Central memory CD4-positive, alpha-beta T cell (primary cell): Measurements from ENCODE around the gene IDH1.
"Not testable (repeated sequence)": the region's sequence is repeated elsewhere in the genome, so short reads cannot be mapped to it uniquely, and the experiment has no call there.

Source experiments
- DNase-seq: peaks from one replicate; pipeline ENCODE4 v3.0.0; 2022

Gene IDH1

DNA sequence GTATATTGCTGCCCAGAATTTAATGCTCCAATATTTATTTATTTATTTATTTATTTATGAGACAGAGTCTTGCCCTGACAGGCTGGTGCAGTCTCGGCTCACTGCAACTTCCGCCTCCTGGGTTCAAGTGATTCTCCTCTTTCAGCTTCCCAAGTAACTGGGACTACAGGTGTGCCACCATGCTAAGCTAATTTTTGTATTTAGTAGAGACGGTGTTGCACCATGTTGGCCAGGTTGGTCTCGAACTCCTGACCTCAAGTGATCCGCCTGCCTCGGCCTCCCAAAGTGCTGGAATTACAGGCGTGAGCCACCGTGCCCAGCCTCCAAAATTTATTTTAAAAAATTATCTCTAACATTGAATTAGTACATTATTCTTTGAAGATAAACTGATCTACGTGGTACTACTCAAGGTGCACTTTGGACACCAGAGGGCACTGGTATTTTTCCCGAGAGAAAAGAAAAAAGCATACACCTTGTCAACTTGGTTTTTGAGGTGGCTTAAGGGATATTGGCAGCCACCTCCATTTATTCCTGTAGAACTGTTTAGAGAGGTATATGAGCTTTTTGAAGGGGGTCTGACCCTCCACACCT, 1.4 kb upstream of the IDH1 start:
- no peak for DNase-seq

DNA sequence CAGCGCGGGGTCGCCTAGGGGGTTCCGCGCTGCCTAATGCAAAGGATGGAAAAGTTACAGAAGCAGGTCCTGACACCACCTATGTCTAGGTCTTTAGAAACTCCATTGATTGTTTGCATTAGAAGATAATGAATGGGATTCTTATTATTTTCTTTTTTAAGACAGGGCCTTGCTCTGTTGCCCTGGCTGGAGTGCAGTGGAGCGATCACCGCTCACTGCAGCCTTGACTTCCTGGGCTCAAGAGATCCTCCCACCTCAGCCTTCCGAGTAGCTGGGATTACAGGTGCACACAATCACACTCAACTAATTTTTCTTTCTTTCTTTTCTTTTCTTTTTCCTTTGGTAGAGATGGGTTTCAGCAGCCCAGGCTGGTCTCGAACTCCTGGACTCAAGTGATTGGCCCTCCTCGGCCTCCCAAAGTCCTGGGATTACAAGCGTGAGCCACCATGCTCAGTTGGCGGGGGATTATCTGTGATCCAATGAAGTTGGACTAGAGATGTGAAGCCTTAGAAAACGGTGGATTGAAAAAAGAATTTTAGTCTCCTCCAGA, 761 bp upstream of the IDH1 start:
- DNase-seq = no peak

DNA sequence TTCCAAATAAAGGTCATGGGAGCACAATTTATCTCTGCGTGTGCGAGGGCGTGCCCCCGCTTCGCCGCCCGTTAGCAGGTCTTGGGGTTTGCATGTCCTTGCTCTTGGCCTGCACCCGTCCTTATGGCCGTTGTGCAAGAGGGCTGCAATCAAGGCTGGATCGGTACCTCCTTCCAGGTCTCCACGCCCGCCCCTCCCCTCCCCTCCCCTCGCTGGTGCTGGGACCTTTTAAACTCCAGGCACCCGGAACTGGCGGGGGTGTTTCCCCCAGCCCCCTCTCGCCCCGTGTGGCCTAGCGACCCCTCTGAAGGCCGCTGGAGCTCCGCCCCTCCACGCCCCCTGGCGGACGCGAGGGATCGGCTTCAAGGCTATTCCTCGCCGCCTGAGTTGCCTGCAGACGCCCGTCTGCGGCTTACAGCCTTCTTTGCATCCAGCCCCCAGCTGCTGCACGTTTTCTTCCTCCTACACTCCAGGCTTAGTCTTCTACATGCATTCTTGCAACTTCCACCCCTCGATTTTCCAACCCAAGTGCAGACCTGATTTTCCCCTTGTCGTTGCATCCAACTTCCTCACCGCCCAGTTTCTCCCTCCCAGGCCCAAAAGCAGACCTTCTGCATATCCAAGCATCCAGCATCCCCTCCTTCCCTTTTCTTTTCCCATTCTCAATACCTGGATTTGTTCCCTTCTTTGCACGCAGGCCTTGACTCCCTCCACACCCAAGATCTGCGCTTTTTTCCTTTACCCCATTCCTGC, 577 bp downstream of the IDH1 start:
- DNase-seq = peak; percentile 71

DNA sequence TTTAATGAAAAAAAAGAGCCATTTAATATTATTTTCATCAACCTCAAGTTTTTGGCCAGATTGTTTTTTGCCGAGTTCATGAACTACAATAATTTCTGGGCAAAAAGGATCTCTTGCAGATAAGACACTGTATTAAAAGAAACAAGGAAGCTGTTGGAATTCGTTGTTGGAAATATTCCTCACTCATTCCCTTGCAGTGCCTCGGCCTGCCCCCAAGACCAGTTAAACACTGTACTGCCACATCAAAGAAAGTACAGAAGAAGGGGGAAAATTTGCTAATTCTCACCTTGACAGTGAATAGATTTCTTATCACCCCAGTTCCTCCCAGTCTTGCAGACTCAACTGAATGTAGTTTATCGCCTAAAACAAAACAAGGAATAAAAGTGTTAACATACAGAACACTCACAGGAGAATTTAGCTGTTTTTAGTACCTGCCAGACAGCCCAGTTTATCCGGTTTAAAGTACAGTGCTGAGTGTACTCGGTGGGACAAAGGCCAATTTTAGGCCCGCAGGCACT, 1.2 kb downstream of the IDH1 start:
- no peak for DNase-seq

DNA sequence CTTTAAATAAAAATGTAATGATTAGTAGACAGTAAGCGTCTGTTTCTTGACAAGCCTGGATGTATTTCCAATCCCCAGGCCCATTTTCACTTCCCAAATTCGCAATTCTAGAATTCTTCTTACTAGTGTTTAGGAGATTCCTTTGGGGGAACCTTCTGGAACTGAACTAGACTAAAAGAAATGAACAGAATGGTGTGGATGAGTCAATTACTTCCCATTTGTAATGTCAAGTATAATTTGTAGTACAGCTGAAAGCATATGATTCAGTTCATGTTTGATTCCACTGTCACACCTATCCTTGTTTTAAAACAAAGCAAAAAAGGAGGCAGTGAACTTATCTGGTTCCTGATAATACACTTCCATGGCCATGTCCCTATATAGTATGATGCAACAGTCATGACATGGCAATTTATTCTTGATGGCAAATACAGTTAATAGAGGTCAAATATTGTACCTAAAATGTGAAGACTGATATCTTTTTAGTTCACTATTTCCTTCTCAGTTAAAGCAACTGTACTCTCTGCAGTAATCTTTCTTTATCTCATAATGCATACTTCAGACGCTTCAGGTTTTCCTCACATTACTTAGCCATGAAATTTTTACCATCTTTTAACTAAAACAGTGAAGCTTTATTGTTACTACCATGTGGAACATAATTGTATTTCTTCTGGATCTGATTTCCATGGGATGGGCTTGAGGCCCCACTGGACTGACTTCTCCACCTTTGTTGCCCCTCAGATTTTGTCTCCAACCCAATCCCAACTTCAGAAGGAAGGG, 2.0 kb downstream of the IDH1 start:
- DNase-seq = no peak

DNA sequence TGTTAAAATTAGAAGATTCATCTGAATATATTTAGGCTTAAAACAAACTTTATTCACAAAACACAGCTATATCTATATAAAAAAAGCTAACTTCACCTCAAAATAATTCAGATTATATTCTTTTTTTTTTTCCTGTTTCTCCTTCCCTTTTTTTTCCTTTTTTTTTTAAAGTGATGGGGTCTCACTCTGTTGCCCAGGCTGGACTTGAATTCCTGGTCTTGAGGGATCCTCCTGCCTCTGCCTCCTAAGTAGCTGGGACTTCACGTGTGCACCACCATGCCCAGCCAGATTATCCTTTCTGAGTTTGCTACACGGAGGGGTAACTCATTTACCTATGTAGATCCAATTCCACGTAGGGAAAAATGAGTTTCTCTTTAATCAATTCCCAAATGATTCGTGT, 3.8 kb downstream of the IDH1 start:
- no peak for DNase-seq

DNA sequence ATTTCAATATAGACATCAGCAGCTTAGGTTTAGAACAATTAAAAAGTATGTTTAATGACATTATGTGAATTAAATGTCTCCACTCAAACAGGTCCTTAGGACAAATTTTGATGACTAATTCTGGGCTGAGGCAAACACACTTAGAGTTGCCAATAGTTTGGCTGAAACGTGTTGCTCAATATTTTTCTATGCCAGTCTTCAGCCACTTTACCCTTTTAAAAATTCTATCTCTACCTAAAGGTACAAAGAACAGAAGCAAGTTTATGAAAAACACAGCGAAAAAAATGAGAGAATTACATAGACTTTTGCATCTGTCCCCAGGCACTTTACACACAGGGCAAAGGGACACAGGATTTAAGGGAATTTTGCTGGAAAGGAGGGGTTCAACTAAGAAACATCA, 4.5 kb downstream of the IDH1 start:
- no peak for DNase-seq

DNA sequence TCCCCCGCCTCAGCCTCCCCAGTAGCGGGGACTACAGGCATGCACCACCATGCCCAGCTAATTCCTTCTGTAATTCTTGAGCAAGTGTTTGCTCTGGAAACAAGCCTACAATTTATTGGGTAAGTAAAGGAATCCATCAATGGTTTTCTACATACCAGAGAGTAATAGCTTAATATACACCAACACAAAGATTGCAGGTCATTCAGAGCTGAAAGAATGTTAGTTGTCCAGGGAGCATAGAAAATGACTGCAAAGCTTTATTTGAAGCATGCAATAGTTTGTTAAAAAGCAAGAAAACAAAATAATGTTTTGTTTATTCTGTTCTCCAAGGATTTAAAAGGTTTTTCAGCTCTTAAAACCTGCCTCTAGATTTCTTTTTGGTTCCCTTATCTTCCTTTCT, 5.6 kb downstream of the IDH1 start:
- DNase-seq = no peak

DNA sequence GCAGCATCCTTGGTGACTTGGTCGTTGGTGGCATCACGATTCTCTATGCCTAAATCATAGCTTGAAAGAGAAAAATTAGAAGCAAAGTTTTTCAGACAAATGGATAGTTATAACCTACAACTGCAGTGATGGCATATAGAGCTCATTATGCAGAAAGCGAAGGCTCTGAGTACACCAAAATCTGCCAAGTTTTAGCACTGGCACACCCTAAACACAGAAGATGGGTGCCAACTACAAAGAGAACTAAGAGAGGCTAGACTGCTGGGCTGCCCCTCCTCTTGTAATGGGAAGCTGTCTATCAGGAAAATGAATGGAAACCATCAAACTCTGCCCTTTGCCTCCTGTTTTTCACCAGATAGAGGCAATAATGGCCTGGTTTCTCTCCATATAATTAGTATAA, 6.3 kb downstream of the IDH1 start:
- DNase-seq = no peak

DNA sequence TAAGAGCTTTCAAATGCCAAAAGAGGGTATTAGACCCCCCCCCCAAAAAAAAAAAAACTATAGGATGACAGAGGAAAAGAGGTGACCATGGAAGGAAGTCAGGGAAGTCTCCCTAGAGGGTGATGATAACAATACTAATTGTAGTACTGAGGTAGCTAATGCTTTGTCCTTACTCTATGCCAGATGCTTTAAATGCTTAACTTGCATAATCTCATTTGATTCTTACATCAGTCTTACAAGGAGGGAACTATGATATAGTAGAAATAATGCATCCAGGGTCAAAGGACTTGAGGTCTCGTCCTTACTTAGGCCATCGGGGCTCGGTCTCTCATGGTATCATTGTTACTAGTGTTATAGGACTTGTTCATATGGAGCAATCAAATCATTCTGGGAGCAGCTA, 9.1 kb downstream of the IDH1 start:
- no peak for DNase-seq

DNA sequence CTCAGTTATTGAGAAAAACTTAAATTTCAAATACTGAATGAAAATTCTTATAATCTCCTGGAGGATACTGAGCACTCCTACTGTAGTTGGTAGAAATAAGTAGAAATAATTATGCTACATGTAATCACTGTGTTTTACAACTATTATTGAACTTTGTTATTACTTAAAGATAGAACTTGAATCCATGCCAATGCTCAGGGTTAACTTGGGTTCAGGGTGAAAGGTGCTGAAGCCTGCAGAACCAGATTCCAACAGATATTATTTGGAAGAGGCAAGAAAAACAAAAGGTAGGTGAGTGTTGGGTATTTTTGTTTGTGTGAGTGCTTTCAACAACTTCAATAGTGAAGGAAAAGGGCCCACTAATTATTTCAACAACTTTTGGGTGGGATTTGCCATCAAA, 10.4 kb downstream of the IDH1 start:
- no peak for DNase-seq

DNA sequence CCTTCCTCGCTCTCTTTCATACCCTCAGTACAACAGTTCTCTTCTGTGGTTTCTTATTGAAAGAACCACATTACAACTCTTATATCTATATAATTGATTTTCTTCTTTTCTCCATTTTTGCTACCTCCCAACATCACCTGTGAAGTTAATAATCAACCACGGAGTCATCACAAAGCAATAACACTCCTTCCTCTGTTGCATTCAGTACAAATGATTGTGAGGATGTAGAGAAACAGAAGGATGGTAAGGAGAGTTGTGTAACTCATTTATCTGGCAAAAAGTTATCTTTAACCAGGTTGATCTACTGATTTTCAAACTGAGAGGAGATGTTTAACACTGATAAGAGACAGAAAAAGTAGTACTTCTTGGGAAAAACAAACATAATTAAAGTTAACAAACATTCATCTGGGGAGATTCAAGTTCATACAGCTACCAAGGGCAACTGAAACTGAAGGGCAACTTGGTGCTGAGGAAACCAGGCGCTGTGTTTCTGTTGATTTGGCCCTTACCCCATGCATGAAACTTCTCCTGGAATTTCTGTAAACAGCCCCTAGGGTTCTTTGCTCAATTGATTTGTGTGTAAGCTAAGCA, 14.2 kb downstream of the IDH1 start:
- DNase-seq = no peak

DNA sequence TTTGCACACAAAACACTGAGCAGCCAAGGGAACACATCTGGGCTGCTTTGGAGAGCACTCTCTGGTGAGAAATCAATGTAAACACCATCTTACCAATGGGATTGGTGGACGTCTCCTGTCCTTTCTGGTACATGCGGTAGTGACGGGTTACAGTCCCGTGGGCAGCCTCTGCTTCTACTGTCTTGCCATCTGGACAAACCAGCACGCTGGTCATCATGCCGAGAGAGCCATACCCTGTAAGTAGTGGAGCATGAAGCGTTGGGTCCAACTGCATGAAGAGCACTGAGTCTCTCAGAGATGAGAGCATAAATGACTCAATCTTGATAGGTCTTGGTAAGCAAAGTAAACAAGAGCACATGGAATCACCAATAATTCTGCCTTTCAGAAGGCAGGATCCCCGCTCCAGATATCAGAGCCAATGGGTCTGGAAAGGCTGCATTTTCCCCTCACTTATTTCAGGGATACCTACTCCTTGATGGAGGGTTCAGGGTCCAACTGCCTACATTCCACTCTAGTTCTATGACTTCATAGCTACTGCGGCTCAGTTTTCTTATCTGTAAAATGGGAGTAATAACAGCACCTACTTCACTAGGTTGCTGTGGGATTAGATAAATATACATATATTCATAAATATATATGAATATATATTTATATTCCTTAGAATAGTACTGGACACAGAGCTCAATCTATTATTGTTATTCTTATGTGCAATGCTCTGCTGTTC, 14.9 kb downstream of the IDH1 start:
- DNase-seq = no peak

DNA sequence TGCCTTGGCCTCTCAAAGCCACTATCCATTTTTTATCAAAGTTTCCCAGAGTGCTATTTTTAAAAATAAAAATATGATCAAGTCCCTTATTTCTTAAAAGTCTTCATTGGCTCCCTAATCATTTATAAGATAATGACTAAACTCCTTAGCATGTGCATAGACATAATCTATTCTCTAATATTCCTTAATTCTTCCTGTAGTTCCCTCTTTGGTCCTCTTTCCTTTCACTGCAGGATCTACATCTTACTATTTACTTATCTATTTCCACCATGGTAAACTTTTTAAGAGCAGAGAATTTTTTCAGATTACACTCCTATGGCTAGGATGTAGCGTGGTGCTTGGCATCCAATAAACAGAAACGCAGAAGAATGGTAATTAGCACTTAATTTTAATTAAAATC, 19.0 kb downstream of the IDH1 start:
- DNase-seq = no peak

DNA sequence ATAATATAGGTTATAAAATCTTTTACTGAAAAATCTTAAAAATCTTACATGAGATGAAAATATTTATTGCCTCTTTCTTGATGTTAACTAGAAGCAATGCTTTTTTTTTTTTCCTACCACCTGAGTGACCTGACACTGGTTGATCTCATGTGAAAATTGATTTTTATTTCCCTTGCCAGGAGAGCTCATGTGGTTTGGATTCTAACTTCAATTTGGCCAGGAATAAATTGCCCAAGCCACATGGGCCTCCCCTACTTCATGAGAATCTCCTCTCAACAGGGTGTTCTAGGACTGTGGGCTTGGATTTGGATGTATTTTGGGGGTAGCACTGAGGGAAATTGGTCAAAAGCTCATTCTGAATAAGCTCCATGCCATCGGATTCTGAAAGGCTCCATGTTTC, 20.1 kb downstream of the IDH1 start:
- no peak for DNase-seq

DNA sequence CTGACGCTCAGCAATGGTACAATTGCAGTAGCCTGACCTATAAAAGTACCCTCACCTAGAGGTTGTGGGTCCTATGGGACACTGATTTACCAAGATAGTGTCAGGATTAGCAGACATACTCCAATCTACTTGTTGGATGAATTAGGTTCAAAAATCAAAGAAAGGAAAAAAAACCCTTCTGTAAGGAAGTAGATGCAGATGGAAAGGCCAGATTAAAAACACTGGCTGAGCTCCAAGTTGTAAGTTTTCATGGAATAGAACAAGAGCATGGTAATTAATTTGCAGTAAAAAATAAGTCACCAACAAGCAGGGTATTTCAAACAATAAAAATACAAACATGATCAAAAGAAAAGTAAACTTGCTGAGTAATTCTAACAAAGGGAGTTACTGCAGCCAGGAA, 26.4 kb downstream of the IDH1 start:
- DNase-seq = no peak

DNA sequence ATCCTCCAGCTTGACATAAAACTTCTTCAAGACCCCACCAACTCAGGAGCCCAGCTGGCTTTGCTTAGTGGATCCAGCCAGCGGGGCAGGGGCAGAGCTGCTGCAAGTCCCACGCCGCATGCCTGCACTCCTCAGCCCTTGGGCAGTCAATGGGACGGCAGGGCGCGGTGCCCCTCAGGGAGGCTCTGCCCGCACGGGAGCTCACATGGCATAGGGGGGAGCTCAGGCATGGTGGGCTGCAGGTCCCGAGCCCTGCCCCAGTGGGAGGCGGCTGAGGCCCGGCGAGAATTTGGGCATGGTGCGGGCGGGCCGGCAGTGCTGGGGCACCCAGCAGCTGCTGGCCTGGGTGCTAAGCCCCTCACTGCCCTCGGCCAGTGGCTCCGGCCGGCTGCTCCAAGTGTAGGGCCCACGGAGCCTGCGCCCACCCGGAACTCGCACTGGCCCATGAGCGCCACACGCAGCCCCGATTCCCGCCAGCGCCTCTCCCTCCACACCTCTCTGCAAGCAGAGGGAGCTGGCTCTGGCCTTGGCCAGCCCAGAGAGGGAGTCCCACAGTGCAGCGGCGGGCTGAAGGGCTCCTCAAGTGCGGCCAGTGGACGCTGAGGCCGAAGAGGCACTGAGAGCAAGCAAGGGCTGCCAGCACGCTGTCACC, 27.2 kb downstream of the IDH1 start:
- DNase-seq = no peak

DNA sequence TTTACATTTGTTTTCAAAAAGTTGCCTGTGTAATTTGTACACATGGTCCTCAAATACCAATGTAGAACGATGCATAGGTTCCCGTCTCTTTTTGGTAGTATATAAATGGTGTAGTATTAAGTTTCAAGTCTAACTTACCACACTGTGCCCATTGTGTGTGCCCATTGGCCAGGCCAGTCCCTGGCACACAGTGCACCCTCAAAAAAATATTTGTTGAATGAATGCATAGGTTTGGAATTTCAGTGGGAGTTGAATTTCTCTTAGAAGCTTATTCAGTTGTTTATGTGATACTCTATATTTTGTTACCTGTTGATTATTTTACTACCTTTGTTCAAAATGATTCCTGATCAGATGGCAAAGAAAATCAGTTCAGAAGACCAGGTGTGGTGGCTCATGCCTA, 30.1 kb downstream of the IDH1 start:
- DNase-seq = no peak

DNA sequence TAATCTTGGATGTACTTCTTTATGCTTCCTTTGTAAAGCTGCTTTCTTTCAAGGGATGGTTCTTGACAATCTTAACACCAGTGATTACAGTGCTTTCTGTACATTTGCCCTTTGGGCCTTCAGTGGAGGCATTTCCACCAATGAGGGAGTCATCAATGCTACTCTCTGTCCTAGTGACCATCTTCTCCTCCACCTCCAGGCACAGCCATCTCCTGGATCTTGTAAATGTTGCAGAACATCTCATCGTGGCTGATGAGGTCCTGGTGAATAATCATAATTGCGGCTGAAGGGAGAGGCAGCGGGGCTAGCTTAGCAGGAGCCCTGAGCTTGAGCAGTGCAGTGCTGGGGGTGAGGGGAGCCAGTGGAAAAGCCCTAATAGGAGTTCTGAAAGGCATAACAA, 32.5 kb downstream of the IDH1 start:
- DNase-seq = no peak

DNA sequence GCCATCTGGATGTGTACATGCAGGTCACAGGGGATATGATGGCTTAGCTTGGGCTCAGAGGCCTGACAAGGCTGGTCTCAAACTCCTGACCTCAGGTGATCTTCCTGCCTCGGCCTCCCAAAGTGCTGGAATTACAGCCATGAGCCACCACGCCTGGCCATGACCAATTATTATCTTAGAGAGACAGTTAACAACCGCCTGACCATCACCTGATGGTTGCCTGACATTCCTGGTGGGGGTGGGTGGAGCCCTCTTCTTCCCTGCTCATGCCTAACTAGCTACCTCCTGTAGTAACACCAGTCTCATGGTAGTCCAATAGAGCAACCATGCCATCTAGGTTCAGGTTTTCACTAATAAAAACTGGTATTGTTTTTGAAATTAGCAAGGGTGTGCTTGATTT, 33.0 kb downstream of the IDH1 start:
- DNase-seq = not testable (repeated sequence)

DNA sequence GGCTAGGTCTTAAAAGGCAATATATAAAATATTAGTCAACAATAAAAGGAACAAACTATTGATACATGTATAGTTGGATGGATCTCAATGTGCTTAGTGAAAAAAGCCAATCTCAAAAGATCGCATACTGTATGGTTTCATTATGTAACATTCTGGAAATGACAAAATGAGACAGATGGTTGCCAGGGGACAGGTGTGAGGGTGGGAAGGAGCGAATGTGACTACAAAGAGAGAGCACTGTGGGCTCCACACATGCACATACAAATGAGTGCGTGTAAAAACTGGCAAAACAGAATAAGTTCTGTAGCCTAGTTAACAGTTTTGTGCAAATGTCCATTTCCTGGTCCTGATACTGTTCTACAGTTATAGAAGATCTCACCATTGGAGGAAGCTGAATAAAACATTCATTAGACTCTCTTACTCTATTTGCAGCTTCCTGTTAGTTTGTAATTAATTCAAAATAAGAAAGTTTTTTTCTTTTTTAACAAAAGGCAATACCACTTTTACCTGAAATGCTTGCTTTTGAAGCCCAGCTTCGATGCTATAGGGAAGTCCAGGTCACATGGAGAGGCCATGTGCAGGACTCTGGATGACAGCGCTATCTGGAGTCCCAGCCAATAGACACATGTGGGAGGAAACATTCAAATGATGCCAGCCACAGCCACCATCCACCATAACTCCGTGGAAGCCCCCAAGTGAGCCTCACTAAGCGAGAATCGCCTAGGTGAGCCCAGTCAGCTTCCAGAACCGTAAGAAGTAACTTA, 44.0 kb downstream of the IDH1 start:
- no peak for DNase-seq
